Astrocyte (in vitro differentiated cells and primary cell): ENCODE data around the gene CCRL2. TPM values are rescaled to one million over a fixed set of nuclear protein-coding genes. Genes with fewer than 3 reads are reported as not detected.

Source experiments
- DNase-seq: peaks from one replicate; pipeline ENCODE4 v3.0.0-alpha.2; 2010; ENCODE audit warnings: low read depth
- FAIRE-seq: peaks from 2 replicates; lab custom pipeline; 2011; peaks lifted over from hg19 to GRCh38; lab: Jason Lieb, UNC
- H2AFZ ChIP-seq: 2 replicates; pipeline ENCODE4 v1.6.0; 2012; ENCODE audit warnings: low read depth, low read length, inconsistent platforms
- H3K27ac ChIP-seq: 2 replicates; pipeline ENCODE4 v1.5.1; 2011; ENCODE audit warnings: low read depth, low read length, inconsistent platforms
- H3K27me3 ChIP-seq: 2 replicates; pipeline ENCODE4 v1.6.0; 2011; ENCODE audit warnings: low read length, inconsistent platforms; ENCODE audit not compliant: insufficient read depth
- H3K36me3 ChIP-seq: 2 replicates; pipeline ENCODE4 v1.5.1; 2011; ENCODE audit warnings: low read length, inconsistent platforms; ENCODE audit not compliant: insufficient read depth
- H3K4me1 ChIP-seq: 2 replicates; pipeline ENCODE4 v1.5.1; 2011; ENCODE audit warnings: low read length, inconsistent platforms; ENCODE audit not compliant: insufficient read depth
- H3K4me2 ChIP-seq: 2 replicates; pipeline ENCODE4 v1.6.0; 2012; ENCODE audit warnings: low read length, inconsistent platforms
- H3K4me3 ChIP-seq: 2 replicates; pipeline ENCODE4 v1.5.1; 2011; ENCODE audit warnings: low read depth, mild to moderate bottlenecking, low read length, inconsistent platforms; ENCODE audit not compliant: insufficient read depth
- H3K79me2 ChIP-seq: 2 replicates; pipeline ENCODE4 v1.6.0; 2012; ENCODE audit warnings: mild to moderate bottlenecking, low read length, inconsistent platforms; ENCODE audit not compliant: insufficient read depth
- H3K9ac ChIP-seq: 2 replicates; pipeline ENCODE4 v1.6.0; 2012; ENCODE audit warnings: mild to moderate bottlenecking, low read length, inconsistent platforms
- H3K9me3 ChIP-seq: 2 replicates; pipeline ENCODE4 v1.5.1; 2012; ENCODE audit warnings: low read depth, mild to moderate bottlenecking, low read length, inconsistent platforms; ENCODE audit not compliant: insufficient read depth
- H4K20me1 ChIP-seq: 2 replicates; pipeline ENCODE4 v1.6.0; 2012; ENCODE audit warnings: low read length, inconsistent platforms; ENCODE audit not compliant: insufficient read depth
- H3K27ac Mint-ChIP-seq: one replicate; pipeline ENCODE4 v1.8.0; 2021; ENCODE audit warnings: mild to moderate bottlenecking, mixed read lengths; ENCODE audit not compliant: unreplicated experiment
- H3K27me3 Mint-ChIP-seq: one replicate; pipeline ENCODE4 v1.8.0; 2021; ENCODE audit warnings: low read depth, mixed read lengths; ENCODE audit not compliant: unreplicated experiment
- H3K36me3 Mint-ChIP-seq: one replicate; pipeline ENCODE4 v1.8.0; 2021; ENCODE audit warnings: low read depth, mixed read lengths; ENCODE audit not compliant: unreplicated experiment
- H3K4me1 Mint-ChIP-seq: one replicate; pipeline ENCODE4 v1.8.0; 2021; ENCODE audit warnings: low read depth, mixed read lengths; ENCODE audit not compliant: unreplicated experiment
- H3K4me3 Mint-ChIP-seq: one replicate; pipeline ENCODE4 v1.8.0; 2021; ENCODE audit warnings: mild to moderate bottlenecking, moderate library complexity, mixed read lengths; ENCODE audit not compliant: unreplicated experiment
- H3K9me3 Mint-ChIP-seq: one replicate; pipeline ENCODE4 v1.8.0; 2021; ENCODE audit warnings: mild to moderate bottlenecking, mixed read lengths; ENCODE audit not compliant: unreplicated experiment
- CTCF ChIP-seq: IDR thresholded peaks from 2 replicates; pipeline ENCODE4 v1.5.1; 2011; ENCODE audit warnings: low read depth, mild to moderate bottlenecking, inconsistent platforms, low read length, moderate library complexity; ENCODE audit not compliant: insufficient read depth
- EZH2 ChIP-seq: IDR thresholded peaks from 2 replicates; pipeline ENCODE4 v1.6.1; 2012; ENCODE audit warnings: mild to moderate bottlenecking, low read length, inconsistent platforms; ENCODE audit not compliant: insufficient read depth
- total RNA-seq: library from RNA; stranded (reverse); gene quantifications from 2 replicates; pipeline ENCODE4 v1.2.1, GENCODE V29; 2021

CCRL2 gene
- total RNA-seq, 1 donor from 2014 or later: not detected

DNA sequence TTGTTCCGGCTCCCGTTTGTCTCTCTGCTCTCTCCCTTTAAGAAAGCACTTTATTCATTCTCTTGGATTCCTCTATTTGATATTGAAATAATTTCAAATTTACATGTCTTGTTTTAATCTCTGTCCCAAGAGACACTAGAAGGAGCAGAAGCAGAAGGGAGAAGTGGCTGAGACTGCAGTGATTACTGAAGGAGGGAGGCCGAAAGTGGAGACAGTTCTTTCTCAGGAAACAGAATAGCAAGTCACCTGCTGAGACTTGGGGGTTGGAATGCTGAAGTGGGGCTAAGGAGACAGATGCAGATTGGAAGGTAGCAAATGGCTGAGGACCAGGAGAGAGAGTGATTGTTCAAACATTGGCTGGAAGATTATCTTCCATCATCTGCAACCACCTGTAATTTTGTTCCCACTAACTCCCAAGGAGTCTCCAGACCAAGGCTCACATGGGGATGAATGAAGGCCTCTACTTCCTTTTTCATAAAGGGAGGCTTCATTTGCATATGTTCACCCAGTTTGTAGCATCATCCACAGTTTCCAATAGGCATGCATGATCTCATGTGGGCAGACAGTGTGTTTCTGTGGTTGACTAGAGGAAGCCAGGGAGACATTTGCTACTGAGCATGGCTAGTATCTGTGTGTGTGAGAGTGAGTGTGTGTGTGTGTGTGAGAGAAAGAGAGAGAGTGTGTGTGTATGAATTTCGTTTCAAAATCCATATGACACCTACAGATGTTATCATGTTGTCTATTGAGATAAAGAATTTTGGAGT, 33.7 kb downstream of the CCRL2 start:
- H3K4me1 Mint-ChIP-seq: peaks cover 10% of the 10 kb centered on the region
- no peak overlapping the region for H3K27ac Mint-ChIP-seq
- H3K36me3 Mint-ChIP-seq: no peaks in the 10 kb centered on the region
- H3K9me3 ChIP-seq: no peaks in the 10 kb centered on the region
- H3K4me2 ChIP-seq: no peak overlapping the region
- no peak for DNase-seq
- H3K27ac ChIP-seq: no peak overlapping the region
- H2AFZ ChIP-seq: no peak overlapping the region
- no peaks in the 10 kb centered on the region for H3K27me3 Mint-ChIP-seq
- no peak overlapping the region for H3K4me3 Mint-ChIP-seq
- H3K79me2 ChIP-seq: no peaks in the 10 kb centered on the region
- H3K9me3 Mint-ChIP-seq: peaks cover 3% of the 10 kb centered on the region
- H3K4me1 ChIP-seq: no peaks in the 10 kb centered on the region
- TF ChIP-seq CTCF (no peak), EZH2 (no peak)
- no peak overlapping the region for H3K9ac ChIP-seq
- no peak for FAIRE-seq
- H3K36me3 ChIP-seq: no peaks in the 10 kb centered on the region
- peaks cover 6% of the 10 kb centered on the region for H3K27me3 ChIP-seq
- no peak overlapping the region for H3K4me3 ChIP-seq
- H4K20me1 ChIP-seq: no peaks in the 10 kb centered on the region

DNA sequence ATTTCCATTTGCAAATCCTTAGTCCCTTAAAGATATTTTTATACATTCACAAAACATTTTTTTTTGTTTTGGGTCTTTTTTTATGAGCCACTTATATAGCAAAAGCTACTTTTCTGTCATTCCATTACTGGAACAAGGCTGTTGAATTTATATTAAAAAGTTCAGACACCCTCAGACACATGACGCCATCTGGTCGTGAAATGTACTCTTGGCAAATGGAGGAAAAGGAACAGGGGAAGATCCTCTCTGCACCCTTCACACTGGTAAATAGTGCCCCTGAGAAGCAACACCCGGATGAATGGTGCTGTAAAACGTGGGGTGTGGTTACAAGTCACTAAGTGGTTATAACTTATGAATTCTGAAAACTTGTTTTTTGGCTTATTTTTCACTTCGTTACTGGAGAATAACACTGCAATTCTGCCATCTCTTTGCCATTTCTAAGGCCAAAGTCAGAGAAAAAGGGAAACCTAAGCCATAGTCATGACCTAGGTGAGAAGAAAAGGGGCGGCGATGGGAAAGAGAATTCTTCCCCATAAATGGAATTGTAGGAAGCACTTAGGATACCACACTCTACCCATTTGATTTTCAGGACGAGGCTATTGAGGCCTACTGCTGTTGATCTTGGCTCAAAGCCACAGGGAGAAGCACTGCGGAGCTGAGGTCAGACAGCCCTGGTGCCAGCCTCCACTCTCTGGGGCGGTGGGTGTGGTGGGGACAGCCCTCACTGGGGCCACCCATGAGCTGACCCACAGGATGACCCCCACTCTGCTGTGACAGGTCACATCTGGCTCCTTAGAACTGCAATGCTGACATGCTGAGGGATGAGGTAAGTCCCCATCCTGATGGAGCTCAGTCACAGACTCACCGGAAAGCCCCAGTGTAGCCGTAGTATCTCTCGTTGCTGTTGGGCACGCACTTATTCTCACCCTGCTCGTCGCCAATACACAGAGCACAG, 35.8 kb downstream of the CCRL2 start:
- DNase-seq (peak; percentile 9), FAIRE-seq (no peak)
- no peak overlapping the region for H2AFZ ChIP-seq
- Mint-ChIP-seq H3K4me3 (no peak overlapping the region), H3K27me3 (peaks cover 14% of the 10 kb centered on the region), H3K36me3 (no peaks in the 10 kb centered on the region), H3K4me1 (peaks cover 10% of the 10 kb centered on the region), H3K27ac (no peak overlapping the region), H3K9me3 (peaks cover under 1% of the 10 kb centered on the region)
- no peaks in the 10 kb centered on the region for H3K4me1 ChIP-seq
- no peaks in the 10 kb centered on the region for H3K9me3 ChIP-seq
- no peak overlapping the region for H3K9ac ChIP-seq
- no peaks in the 10 kb centered on the region for H4K20me1 ChIP-seq
- peaks cover 15% of the 10 kb centered on the region for H3K27me3 ChIP-seq
- H3K4me2 ChIP-seq: no peak overlapping the region
- no peak for TF ChIP-seq CTCF
- TF ChIP-seq EZH2: no peak
- H3K79me2 ChIP-seq: no peaks in the 10 kb centered on the region
- H3K36me3 ChIP-seq: no peaks in the 10 kb centered on the region
- no peak overlapping the region for H3K4me3 ChIP-seq
- no peak overlapping the region for H3K27ac ChIP-seq
